Panc1 (cell line): ENCODE results near the gene AATF. TPM values are rescaled to one million over a fixed set of nuclear protein-coding genes. Genes with fewer than 3 reads are reported as not detected.

Experiments used
- ATAC-seq: fragments of 200-7000 bp; cut with Tn5 transposase; 2 replicates; pipeline ENCODE4 v1.9.1; 2020; ENCODE audit warnings: mild to moderate bottlenecking, moderate library complexity
- BruUV-seq: library from RNA; stranded (reverse); fragments of 400-500 nt; replicated peaks from 2 replicates; lab custom pipeline; 2021; lab: Mats Ljungman, UMichigan
- CTCF ChIA-PET: fragments of 300-600 bp; sonication (Branson Sonifier 250); formaldehyde crosslinking; loops from one replicate; lab custom pipeline; 2022; ENCODE audit warnings: antibody characterized with exemption; lab: Charles Lee
- POLR2A ChIA-PET: fragments of 300-600 bp; sonication (Branson Sonifier 250); formaldehyde crosslinking; loops from one replicate; lab custom pipeline; 2022; ENCODE audit warnings: antibody characterized with exemption; lab: Charles Lee
- DNase-seq: peaks from one replicate; pipeline ENCODE4 v3.0.0-alpha.2; 2010; ENCODE audit warnings: low read depth, low spot score
- H3K27ac ChIP-seq: 2 replicates; pipeline ENCODE4 v1.5.1; 2011; ENCODE audit warnings: mild to moderate bottlenecking, low read length, inconsistent platforms
- H3K27me3 ChIP-seq: fragments of 200-500 bp; sonication (Bioruptor generic); 2 replicates; pipeline ENCODE4 v1.6.0; 2014; ENCODE audit warnings: low read length, inconsistent platforms; ENCODE audit not compliant: control insufficient read depth, insufficient read depth
- H3K36me3 ChIP-seq: fragments of 200-500 bp; sonication (Bioruptor generic); 2 replicates; pipeline ENCODE4 v1.5.1; 2014; ENCODE audit warnings: inconsistent platforms, mild to moderate bottlenecking, low read length, moderate library complexity; ENCODE audit not compliant: control insufficient read depth, insufficient read depth
- H3K4me1 ChIP-seq: 2 replicates; pipeline ENCODE4 v1.5.1; 2011; ENCODE audit warnings: inconsistent platforms, mild to moderate bottlenecking, low read length, moderate library complexity; ENCODE audit not compliant: control insufficient read depth, insufficient read depth
- H3K4me3 ChIP-seq, 2 experiments: 2 replicates each; pipeline ENCODE4 v1.5.1; 2011 to 2012; ENCODE audit warnings: low read depth in 2 of 2, low read length in 2 of 2, mild to moderate bottlenecking in 2 of 2, inconsistent platforms in 1 of 2, moderate library complexity in 1 of 2
- H3K9me3 ChIP-seq: fragments of 200-500 bp; sonication (Bioruptor generic); 2 replicates; pipeline ENCODE4 v1.5.1; 2014; ENCODE audit warnings: low read depth, mild to moderate bottlenecking, inconsistent platforms, low read length, moderate library complexity; ENCODE audit not compliant: control insufficient read depth, insufficient read depth
- POLR2AphosphoS5 ChIP-seq: IDR thresholded peaks from 2 replicates; pipeline ENCODE4 v1.6.1; 2012; ENCODE audit warnings: mild to moderate bottlenecking, low read depth, low read length, moderate library complexity
- SIN3A ChIP-seq: IDR thresholded peaks from 2 replicates; pipeline ENCODE4 v1.6.1; 2012; ENCODE audit warnings: low read depth, mild to moderate bottlenecking, low read length, moderate library complexity, borderline replicate concordance; ENCODE audit not compliant: insufficient read depth
- TCF7L2 ChIP-seq: IDR thresholded peaks from 2 replicates; pipeline ENCODE4 v1.6.1; 2011; ENCODE audit warnings: mild to moderate bottlenecking, low read depth, low read length, inconsistent platforms
- in situ Hi-C: cut with HindIII; loops from 2 replicates; pipeline ENCODE4 v1.10.0; 2016; ENCODE audit warnings: low sequenced_read_pairs, low pct_unique_long_range_greater_than_20kb
- intact Hi-C: fragments of 100-400 bp; cut with micrococcal nuclease; formaldehyde crosslinking; loops from one replicate; pipeline ENCODE4 v1.10.0; 2022; ENCODE audit not compliant: unreplicated experiment
- total RNA-seq: library from RNA; stranded (reverse); gene quantifications from one replicate; pipeline ENCODE4 v1.2.1, GENCODE V29; 2021; ENCODE audit not compliant: unreplicated experiment
- TF ChIP-seq, protein P1 (sequence below): fragments of 450-650 bp; IDR thresholded peaks from 2 replicates; pipeline ENCODE4 v1.5.1; 2017; ENCODE audit warnings: mild to moderate bottlenecking
- TF ChIP-seq, protein P2 (sequence below), 2 experiments: IDR thresholded peaks; 2 replicates each; pipeline ENCODE4 v1.6.1; 2011 to 2012; ENCODE audit warnings: low read depth in 2 of 2, control low read depth in 1 of 2, low read length in 1 of 2, mild to moderate bottlenecking in 1 of 2, moderate library complexity in 1 of 2; ENCODE audit not compliant: insufficient read depth in 1 of 2

The AATF gene
- total RNA-seq, 1 experiment from 2014 or later: 58.1 TPM

DNA sequence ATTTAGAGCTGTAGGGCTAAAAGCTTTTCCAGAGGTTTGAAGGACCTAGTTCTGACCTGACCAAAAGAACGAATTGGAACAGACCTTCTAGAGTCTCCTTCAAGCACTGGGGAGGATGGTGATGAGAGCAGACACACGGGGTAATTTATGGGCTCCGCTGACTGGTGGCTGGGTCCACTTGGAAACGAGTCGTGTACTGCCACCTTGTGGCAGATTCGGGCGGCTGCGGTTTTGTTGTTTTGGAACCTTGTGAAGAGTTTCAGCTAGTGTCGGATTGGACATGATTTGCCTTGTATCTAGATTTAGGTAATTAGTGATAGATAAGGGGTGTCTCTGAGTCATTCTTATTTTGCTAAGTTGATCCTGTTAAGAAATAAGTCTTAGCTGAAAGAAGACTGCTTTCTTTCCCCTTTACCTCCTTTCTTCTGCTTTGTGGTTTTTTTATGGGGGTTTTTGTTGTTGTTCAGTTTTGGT is 98.9 kb downstream of the AATF start:
- intact Hi-C loops: no loop called here
- ChIA-PET CTCF (interaction anchor here (0.5 to 1.0 kb wide), 7 partner anchors 12 to 532 kb away, joined by 3 to 8 read pairs (median 4); no protein-coding TSS in a partner anchor), POLR2A (no interaction called here)
- no peak overlapping the region for H3K4me3 ChIP-seq
- DNase-seq (peak; percentile 50), ATAC-seq (peak; percentile 87)
- H3K4me1 ChIP-seq: no peaks in the 10 kb centered on the region; the same call in 1 of the 2 replicates
- no peaks in the 10 kb centered on the region for H3K27me3 ChIP-seq
- H3K36me3 ChIP-seq: no peaks in the 10 kb centered on the region
- no peak overlapping the region for H3K27ac ChIP-seq
- in situ Hi-C loops: no loop called here
- no TSS peak for BruUV-seq
- TF ChIP-seq, protein P1, sequence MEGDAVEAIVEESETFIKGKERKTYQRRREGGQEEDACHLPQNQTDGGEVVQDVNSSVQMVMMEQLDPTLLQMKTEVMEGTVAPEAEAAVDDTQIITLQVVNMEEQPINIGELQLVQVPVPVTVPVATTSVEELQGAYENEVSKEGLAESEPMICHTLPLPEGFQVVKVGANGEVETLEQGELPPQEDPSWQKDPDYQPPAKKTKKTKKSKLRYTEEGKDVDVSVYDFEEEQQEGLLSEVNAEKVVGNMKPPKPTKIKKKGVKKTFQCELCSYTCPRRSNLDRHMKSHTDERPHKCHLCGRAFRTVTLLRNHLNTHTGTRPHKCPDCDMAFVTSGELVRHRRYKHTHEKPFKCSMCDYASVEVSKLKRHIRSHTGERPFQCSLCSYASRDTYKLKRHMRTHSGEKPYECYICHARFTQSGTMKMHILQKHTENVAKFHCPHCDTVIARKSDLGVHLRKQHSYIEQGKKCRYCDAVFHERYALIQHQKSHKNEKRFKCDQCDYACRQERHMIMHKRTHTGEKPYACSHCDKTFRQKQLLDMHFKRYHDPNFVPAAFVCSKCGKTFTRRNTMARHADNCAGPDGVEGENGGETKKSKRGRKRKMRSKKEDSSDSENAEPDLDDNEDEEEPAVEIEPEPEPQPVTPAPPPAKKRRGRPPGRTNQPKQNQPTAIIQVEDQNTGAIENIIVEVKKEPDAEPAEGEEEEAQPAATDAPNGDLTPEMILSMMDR: peak; percentile 78
- no peak for TF ChIP-seq TCF7L2
- TF ChIP-seq, protein P2, sequence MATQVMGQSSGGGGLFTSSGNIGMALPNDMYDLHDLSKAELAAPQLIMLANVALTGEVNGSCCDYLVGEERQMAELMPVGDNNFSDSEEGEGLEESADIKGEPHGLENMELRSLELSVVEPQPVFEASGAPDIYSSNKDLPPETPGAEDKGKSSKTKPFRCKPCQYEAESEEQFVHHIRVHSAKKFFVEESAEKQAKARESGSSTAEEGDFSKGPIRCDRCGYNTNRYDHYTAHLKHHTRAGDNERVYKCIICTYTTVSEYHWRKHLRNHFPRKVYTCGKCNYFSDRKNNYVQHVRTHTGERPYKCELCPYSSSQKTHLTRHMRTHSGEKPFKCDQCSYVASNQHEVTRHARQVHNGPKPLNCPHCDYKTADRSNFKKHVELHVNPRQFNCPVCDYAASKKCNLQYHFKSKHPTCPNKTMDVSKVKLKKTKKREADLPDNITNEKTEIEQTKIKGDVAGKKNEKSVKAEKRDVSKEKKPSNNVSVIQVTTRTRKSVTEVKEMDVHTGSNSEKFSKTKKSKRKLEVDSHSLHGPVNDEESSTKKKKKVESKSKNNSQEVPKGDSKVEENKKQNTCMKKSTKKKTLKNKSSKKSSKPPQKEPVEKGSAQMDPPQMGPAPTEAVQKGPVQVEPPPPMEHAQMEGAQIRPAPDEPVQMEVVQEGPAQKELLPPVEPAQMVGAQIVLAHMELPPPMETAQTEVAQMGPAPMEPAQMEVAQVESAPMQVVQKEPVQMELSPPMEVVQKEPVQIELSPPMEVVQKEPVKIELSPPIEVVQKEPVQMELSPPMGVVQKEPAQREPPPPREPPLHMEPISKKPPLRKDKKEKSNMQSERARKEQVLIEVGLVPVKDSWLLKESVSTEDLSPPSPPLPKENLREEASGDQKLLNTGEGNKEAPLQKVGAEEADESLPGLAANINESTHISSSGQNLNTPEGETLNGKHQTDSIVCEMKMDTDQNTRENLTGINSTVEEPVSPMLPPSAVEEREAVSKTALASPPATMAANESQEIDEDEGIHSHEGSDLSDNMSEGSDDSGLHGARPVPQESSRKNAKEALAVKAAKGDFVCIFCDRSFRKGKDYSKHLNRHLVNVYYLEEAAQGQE (IDR thresholded peaks at IDR 0.05; ENCODE audit: insufficient read depth in 1 of 2, low read depth in 2 of 2, low read length in 1 of 2): no peak
- no peak for TF ChIP-seq POLR2AphosphoS5
- H3K9me3 ChIP-seq: no peaks in the 10 kb centered on the region

DNA sequence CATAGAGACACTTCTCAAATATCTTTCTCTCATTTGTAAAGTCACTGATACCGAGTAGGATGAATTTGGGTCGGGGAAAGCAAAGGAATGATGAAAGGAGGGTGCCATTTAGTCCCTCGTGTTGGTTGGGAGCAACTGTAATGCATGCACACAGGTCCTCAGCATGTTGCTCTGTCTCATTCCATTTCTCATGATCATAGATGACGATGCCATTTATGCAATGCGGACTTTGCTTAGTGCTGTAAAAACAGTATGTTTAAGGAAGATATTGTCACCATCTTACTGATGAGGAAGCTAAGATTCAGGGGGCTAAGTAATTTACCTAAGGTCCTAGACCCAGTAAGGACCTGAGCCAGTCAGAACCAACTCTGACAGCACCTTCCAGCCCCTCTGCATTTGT is 100.1 kb downstream of the AATF start:
- Histone ChIP-seq H3K36me3 (no peaks in the 10 kb centered on the region), H3K4me3 (no peak overlapping the region), H3K4me1 (no peaks in the 10 kb centered on the region; the same call in 1 of the 2 replicates), H3K27ac (no peak overlapping the region), H3K9me3 (no peaks in the 10 kb centered on the region), H3K27me3 (no peaks in the 10 kb centered on the region)
- TF ChIP-seq POLR2AphosphoS5 (no peak), SIN3A (no peak), TCF7L2 (no peak)
- TF ChIP-seq, protein P2 (IDR thresholded peaks at IDR 0.05; ENCODE audit: insufficient read depth in 1 of 2, low read depth in 2 of 2, low read length in 1 of 2): no peak
- TF ChIP-seq, protein P1: no peak
- no TSS peak for BruUV-seq
- ATAC-seq (no peak), DNase-seq (no peak)
- in situ Hi-C loops: no loop called here
- intact Hi-C loops: no loop called here
- CTCF ChIA-PET: interaction anchor here (0.7 kb wide), 1 partner anchor 345 kb away, joined by 15 read pairs; no protein-coding TSS in a partner anchor
- POLR2A ChIA-PET: no interaction called here
